Measurements from ENCODE around the gene SH3RF2. TPM values are rescaled to one million over a fixed set of nuclear protein-coding genes. Genes with fewer than 3 reads are reported as not detected.

SH3RF2 gene
- total and polyA plus RNA-seq, 2 of the 13 experiments (the other 11 are each of a cell fraction or from before 2014, with no cell fraction given), result 2.6 to 3.7 TPM

- Histone ChIP-seq H3K27ac (ENCODE audit: extremely low read length, insufficient read depth, low read length) (no peak overlapping the region), H3K4me1 (ENCODE audit: insufficient read depth, low read length) (peaks cover 32% of the 10 kb centered on the region), H3K4me3 (replicated peaks in 1 of 3; ENCODE audit: insufficient read depth in 1 of 3, low read depth in 2 of 3, low read length in 3 of 3) (no peak overlapping the region), H4K20me1 (ENCODE audit: insufficient read depth, low read length) (no peaks in the 10 kb centered on the region), H3K4me2 (ENCODE audit: low read depth, low read length) (no peak overlapping the region), H3K36me3 (replicated peaks in 1 of 2; ENCODE audit: control insufficient read depth in 1 of 2, insufficient read depth in 2 of 2, low read length in 2 of 2) (no peaks in the 10 kb centered on the region), H3K79me2 (ENCODE audit: insufficient read depth, low read length) (no peaks in the 10 kb centered on the region), H3K9me3 (ENCODE audit: low read length) (no peaks in the 10 kb centered on the region), H2AFZ (ENCODE audit: low read length) (no peak overlapping the region), H3K27me3 (ENCODE audit: control insufficient read depth in 1 of 2, insufficient read depth in 2 of 2, low read length in 2 of 2) (no peaks in the 10 kb centered on the region), H3K9ac (ENCODE audit: insufficient read depth, low read depth, low read length) (no peak overlapping the region)
- BruUV-seq (replicated peaks), result no TSS peak
- no peak for FAIRE-seq
- TF ChIP-seq ZNF850 (CRISPR knock-in tag; conservative IDR thresholded peaks at IDR 0.05) (no peak), PITX1 (CRISPR knock-in tag; IDR thresholded peaks at IDR 0.05) (no peak), ZNF746 (CRISPR knock-in tag; IDR thresholded peaks at IDR 0.05) (no peak), MATR3 (CRISPR knock-in tag; IDR thresholded peaks at IDR 0.05) (no peak), ZMYM4 (CRISPR knock-in tag; IDR thresholded peaks at IDR 0.05) (no peak), RBFOX2 (IDR thresholded peaks at IDR 0.05; ENCODE audit: low read depth, low read length) (no peak), ZBTB38 (CRISPR knock-in tag; IDR thresholded peaks at IDR 0.05) (no peak)
- TF ChIP-seq, protein P1, sequence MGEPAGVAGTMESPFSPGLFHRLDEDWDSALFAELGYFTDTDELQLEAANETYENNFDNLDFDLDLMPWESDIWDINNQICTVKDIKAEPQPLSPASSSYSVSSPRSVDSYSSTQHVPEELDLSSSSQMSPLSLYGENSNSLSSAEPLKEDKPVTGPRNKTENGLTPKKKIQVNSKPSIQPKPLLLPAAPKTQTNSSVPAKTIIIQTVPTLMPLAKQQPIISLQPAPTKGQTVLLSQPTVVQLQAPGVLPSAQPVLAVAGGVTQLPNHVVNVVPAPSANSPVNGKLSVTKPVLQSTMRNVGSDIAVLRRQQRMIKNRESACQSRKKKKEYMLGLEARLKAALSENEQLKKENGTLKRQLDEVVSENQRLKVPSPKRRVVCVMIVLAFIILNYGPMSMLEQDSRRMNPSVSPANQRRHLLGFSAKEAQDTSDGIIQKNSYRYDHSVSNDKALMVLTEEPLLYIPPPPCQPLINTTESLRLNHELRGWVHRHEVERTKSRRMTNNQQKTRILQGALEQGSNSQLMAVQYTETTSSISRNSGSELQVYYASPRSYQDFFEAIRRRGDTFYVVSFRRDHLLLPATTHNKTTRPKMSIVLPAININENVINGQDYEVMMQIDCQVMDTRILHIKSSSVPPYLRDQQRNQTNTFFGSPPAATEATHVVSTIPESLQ (CRISPR knock-in tag; conservative IDR thresholded peaks at IDR 0.05), result no peak
- in situ Hi-C loops (cut with HindIII; ENCODE audit: extremely low pct_ligation_motif_present, low pct_unique_long_range_greater_than_20kb) (no loop called here), intact Hi-C loops (cut with micrococcal nuclease; ENCODE audit: unreplicated experiment) (no loop called here)
- DNase-seq (ENCODE audit: low spot score), result no peak
- POLR2A ChIA-PET, result no interaction called here
- WGBS (ENCODE audit: low lambda C conversion rate), result 80% methylated on average over 4 of the region's 4 CpGs
- CTCF ChIA-PET (ENCODE audit: low intra/inter-chr PET ratio, low total read pairs), result no interaction called here
- ATAC-seq, result no peak; the same call in 2 of the 3 replicates
Measured at GRCh38 chr5:145965804-145966203, 29.4 kb downstream of the SH3RF2 start.

DNA sequence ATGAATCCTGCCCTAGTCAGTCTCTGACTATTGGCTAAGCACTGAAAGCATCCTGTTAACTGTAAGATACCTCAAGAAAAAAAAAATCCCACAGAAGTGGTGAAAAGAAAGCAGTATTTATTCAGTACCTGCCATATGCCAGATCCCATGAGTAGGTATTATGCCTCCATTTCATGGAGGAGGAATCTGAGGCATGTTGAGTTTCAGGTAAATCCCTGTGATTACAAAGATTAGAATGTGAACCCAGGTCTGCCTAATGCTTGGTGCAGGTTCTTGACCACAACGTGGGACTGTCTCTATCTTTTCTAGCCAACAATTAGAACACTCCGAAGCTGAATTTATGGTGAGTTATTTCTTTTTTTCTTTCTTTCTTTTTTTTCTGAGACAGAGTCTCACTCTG is 30.9 kb downstream of the SH3RF2 start:
- ChIA-PET POLR2A (no interaction called here), CTCF (ENCODE audit: low intra/inter-chr PET ratio, low total read pairs) (no interaction called here)
- WGBS (ENCODE audit: low lambda C conversion rate), result 93% methylated on average over 2 of the region's 2 CpGs
- no peaks in the 10 kb centered on the region for H3K36me3 ChIP-seq (replicated peaks in 1 of 2; ENCODE audit: control insufficient read depth in 1 of 2, insufficient read depth in 2 of 2, low read length in 2 of 2)
- H3K4me1 ChIP-seq (ENCODE audit: insufficient read depth, low read length), result peaks cover 33% of the 10 kb centered on the region
- intact Hi-C loops (cut with micrococcal nuclease; ENCODE audit: unreplicated experiment) (no loop called here), in situ Hi-C loops (cut with HindIII; ENCODE audit: extremely low pct_ligation_motif_present, low pct_unique_long_range_greater_than_20kb) (no loop called here)
- H3K4me3 ChIP-seq (replicated peaks in 1 of 3; ENCODE audit: insufficient read depth in 1 of 3, low read depth in 2 of 3, low read length in 3 of 3), result no peak overlapping the region
- ATAC-seq (no peak), DNase-seq (ENCODE audit: low spot score) (no peak), FAIRE-seq (no peak)
- no peaks in the 10 kb centered on the region for H3K9me3 ChIP-seq (ENCODE audit: low read length)
- no TSS peak for BruUV-seq (replicated peaks)
- H3K27ac ChIP-seq (ENCODE audit: extremely low read length, insufficient read depth, low read length), result no peak overlapping the region
- H3K79me2 ChIP-seq (ENCODE audit: insufficient read depth, low read length), result no peaks in the 10 kb centered on the region
- H3K4me2 ChIP-seq (ENCODE audit: low read depth, low read length), result no peak overlapping the region
- H3K27me3 ChIP-seq (ENCODE audit: control insufficient read depth in 1 of 2, insufficient read depth in 2 of 2, low read length in 2 of 2), result no peaks in the 10 kb centered on the region
- no peak overlapping the region for H3K9ac ChIP-seq (ENCODE audit: insufficient read depth, low read depth, low read length)
- H2AFZ ChIP-seq (ENCODE audit: low read length), result no peak overlapping the region
- no peaks in the 10 kb centered on the region for H4K20me1 ChIP-seq (ENCODE audit: insufficient read depth, low read length)
- TF ChIP-seq, protein P2, sequence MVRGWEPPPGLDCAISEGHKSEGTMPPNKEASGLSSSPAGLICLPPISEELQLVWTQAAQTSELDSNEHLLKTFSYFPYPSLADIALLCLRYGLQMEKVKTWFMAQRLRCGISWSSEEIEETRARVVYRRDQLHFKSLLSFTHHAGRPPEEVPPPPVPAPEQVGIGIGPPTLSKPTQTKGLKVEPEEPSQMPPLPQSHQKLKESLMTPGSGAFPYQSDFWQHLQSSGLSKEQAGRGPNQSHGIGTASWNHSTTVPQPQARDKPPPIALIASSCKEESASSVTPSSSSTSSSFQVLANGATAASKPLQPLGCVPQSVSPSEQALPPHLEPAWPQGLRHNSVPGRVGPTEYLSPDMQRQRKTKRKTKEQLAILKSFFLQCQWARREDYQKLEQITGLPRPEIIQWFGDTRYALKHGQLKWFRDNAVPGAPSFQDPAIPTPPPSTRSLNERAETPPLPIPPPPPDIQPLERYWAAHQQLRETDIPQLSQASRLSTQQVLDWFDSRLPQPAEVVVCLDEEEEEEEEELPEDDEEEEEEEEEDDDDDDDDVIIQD (CRISPR knock-in tag; IDR thresholded peaks at IDR 0.05; ENCODE audit: low read depth), result no peak
- TF ChIP-seq NR2C2 (CRISPR knock-in tag; IDR thresholded peaks at IDR 0.05; ENCODE audit: borderline replicate concordance), result no peak
- TF ChIP-seq, protein P3, sequence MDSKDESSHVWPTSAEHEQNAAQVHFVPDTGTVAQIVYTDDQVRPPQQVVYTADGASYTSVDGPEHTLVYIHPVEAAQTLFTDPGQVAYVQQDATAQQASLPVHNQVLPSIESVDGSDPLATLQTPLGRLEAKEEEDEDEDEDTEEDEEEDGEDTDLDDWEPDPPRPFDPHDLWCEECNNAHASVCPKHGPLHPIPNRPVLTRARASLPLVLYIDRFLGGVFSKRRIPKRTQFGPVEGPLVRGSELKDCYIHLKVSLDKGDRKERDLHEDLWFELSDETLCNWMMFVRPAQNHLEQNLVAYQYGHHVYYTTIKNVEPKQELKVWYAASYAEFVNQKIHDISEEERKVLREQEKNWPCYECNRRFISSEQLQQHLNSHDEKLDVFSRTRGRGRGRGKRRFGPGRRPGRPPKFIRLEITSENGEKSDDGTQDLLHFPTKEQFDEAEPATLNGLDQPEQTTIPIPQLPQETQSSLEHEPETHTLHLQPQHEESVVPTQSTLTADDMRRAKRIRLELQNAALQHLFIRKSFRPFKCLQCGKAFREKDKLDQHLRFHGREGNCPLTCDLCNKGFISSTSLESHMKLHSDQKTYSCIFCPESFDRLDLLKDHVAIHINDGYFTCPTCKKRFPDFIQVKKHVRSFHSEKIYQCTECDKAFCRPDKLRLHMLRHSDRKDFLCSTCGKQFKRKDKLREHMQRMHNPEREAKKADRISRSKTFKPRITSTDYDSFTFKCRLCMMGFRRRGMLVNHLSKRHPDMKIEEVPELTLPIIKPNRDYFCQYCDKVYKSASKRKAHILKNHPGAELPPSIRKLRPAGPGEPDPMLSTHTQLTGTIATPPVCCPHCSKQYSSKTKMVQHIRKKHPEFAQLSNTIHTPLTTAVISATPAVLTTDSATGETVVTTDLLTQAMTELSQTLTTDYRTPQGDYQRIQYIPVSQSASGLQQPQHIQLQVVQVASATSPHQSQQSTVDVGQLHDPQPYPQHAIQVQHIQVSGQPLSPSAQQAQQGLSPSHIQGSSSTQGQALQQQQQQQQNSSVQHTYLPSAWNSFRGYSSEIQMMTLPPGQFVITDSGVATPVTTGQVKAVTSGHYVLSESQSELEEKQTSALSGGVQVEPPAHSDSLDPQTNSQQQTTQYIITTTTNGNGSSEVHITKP (CRISPR knock-in tag; IDR thresholded peaks at IDR 0.05; ENCODE audit: low read depth), result no peak
- no peak for TF ChIP-seq RNF2 (conservative IDR thresholded peaks at IDR 0.05; ENCODE audit: low read depth)
